Measurements from ENCODE around the gene PRODH.

- TF ChIP-seq SP1 (IDR thresholded peaks at IDR 0.05) (no peak), SUZ12 (IDR thresholded peaks at IDR 0.05) (no peak), BHLHE40 (IDR thresholded peaks at IDR 0.05; ENCODE audit: borderline replicate concordance) (no peak), ELF4 (IDR thresholded peaks at IDR 0.05) (no peak), NFRKB (IDR thresholded peaks at IDR 0.05) (no peak), TARDBP (IDR thresholded peaks at IDR 0.05) (no peak), ZNF384 (IDR thresholded peaks at IDR 0.05) (no peak), FOXK2 (IDR thresholded peaks at IDR 0.05) (no peak)
Measured at GRCh38 chr22:18971321-18971751, 35.2 kb upstream of the PRODH start.

Measured in HEK293T (cell line).